ENCODE measurements around the gene BANF2.

Gene BANF2

DNA sequence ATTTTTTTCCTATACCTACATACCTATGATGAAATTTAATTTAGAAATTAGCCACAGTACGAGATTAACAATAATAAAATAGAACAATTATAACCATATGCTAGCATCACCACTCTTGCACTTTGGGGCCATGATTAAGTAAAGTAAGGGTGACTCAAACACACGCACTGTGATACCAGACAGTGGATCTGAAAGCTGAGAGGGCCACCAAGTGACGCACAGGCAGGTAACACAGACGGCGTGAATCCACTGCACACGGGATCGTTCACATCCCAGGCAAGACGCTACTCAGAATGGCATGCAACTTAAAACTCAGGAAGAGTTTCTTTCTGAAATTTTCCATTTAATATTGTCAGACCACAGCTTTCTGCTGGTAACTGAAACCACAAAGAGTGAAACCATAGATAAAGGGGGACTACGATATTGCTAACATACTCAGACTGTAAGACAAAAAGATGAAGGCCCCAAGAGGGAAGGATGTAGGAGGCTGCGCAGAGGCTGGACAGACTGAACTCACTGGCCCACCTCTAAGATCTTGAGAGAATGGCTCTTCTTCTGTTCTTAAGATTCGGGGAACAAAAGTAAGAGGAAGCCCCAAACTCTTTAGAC lies 35.6 kb upstream of the BANF2 start:
- H3K4me2 ChIP-seq (ENCODE audit: low read depth, low read length), result no peak overlapping the region
- H3K27ac ChIP-seq (ENCODE audit: low read length), result no peak overlapping the region
- no peak overlapping the region for H2AFZ ChIP-seq (ENCODE audit: low read length)
- DNase-seq, result no peak
- peaks cover 100% of the 10 kb centered on the region for H3K79me2 ChIP-seq (ENCODE audit: low read length)
- TF ChIP-seq, protein P1, sequence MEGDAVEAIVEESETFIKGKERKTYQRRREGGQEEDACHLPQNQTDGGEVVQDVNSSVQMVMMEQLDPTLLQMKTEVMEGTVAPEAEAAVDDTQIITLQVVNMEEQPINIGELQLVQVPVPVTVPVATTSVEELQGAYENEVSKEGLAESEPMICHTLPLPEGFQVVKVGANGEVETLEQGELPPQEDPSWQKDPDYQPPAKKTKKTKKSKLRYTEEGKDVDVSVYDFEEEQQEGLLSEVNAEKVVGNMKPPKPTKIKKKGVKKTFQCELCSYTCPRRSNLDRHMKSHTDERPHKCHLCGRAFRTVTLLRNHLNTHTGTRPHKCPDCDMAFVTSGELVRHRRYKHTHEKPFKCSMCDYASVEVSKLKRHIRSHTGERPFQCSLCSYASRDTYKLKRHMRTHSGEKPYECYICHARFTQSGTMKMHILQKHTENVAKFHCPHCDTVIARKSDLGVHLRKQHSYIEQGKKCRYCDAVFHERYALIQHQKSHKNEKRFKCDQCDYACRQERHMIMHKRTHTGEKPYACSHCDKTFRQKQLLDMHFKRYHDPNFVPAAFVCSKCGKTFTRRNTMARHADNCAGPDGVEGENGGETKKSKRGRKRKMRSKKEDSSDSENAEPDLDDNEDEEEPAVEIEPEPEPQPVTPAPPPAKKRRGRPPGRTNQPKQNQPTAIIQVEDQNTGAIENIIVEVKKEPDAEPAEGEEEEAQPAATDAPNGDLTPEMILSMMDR (IDR thresholded peaks at IDR 0.05; ENCODE audit: low read length), result no peak
- no peak for TF ChIP-seq EZH2 (optimal IDR thresholded peaks at IDR 0.05; ENCODE audit: low read depth, low read length)
- no peak for TF ChIP-seq EZH2phosphoT487 (IDR thresholded peaks at IDR 0.05; ENCODE audit: low read length)
- H3K9me2 ChIP-seq (replicated peaks; ENCODE audit: insufficient read depth, low read length), result no peaks in the 10 kb centered on the region
- peaks cover 74% of the 10 kb centered on the region for H4K20me1 ChIP-seq (ENCODE audit: insufficient read depth, low read length)
- no peaks in the 10 kb centered on the region for H3K9me3 ChIP-seq (replicated peaks; ENCODE audit: insufficient read depth, low read length)
- H3K4me1 ChIP-seq (ENCODE audit: low read length), result peaks cover 19% of the 10 kb centered on the region
- H3K36me3 ChIP-seq (replicated peaks; ENCODE audit: insufficient read depth, low read length), result peaks cover 8% of the 10 kb centered on the region; the same call in 1 of the 2 replicates
- H3K27me3 ChIP-seq (replicated peaks; ENCODE audit: insufficient read depth, low read length), result no peaks in the 10 kb centered on the region
- no peak overlapping the region for H3K4me3 ChIP-seq (ENCODE audit: low read length)
- H3F3A ChIP-seq (ENCODE audit: insufficient read depth, low read length), result no peaks in the 10 kb centered on the region
- no peak overlapping the region for H3K9ac ChIP-seq (ENCODE audit: low read length)

DNA sequence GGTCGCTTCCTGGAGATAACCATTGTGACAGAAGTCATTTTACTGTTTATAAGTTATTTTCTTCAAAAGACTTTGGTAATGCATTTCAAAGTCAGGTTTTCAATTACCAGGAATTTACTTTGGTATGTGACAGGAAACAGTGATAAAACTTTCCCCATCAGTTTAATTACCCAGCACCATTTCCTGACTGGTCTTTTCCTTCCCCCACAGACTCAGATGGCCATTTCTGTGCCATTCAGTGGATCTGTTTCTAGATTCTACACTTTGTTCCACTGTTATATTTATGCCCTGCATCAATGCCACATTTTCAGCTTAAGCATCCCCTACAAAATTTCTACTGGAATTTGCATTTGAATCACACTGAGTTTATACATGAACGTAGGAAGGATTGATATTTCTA lies 34.0 kb upstream of the BANF2 start:
- H3K9me2 ChIP-seq (replicated peaks; ENCODE audit: insufficient read depth, low read length), result no peaks in the 10 kb centered on the region
- H3K36me3 ChIP-seq (replicated peaks; ENCODE audit: insufficient read depth, low read length), result peaks cover 6% of the 10 kb centered on the region; the same call in 1 of the 2 replicates
- H3K4me1 ChIP-seq (ENCODE audit: low read length), result peaks cover 34% of the 10 kb centered on the region
- peaks cover 100% of the 10 kb centered on the region for H3K79me2 ChIP-seq (ENCODE audit: low read length)
- peaks cover 5% of the 10 kb centered on the region; the same call in 1 of the 2 replicates for H3F3A ChIP-seq (ENCODE audit: insufficient read depth, low read length)
- H3K27ac ChIP-seq (ENCODE audit: low read length), result no peak overlapping the region
- TF ChIP-seq EZH2phosphoT487 (IDR thresholded peaks at IDR 0.05; ENCODE audit: low read length) (no peak), EZH2 (optimal IDR thresholded peaks at IDR 0.05; ENCODE audit: low read depth, low read length) (no peak)
- TF ChIP-seq, protein P1 (IDR thresholded peaks at IDR 0.05; ENCODE audit: low read length), result no peak
- H2AFZ ChIP-seq (ENCODE audit: low read length), result no peak overlapping the region
- no peaks in the 10 kb centered on the region for H3K9me3 ChIP-seq (replicated peaks; ENCODE audit: insufficient read depth, low read length)
- no peak for DNase-seq
- no peak overlapping the region for H3K4me3 ChIP-seq (ENCODE audit: low read length)
- H3K27me3 ChIP-seq (replicated peaks; ENCODE audit: insufficient read depth, low read length), result no peaks in the 10 kb centered on the region
- no peak overlapping the region for H3K9ac ChIP-seq (ENCODE audit: low read length)
- H4K20me1 ChIP-seq (ENCODE audit: insufficient read depth, low read length), result peaks cover 72% of the 10 kb centered on the region
- H3K4me2 ChIP-seq (ENCODE audit: low read depth, low read length), result no peak overlapping the region

DNA sequence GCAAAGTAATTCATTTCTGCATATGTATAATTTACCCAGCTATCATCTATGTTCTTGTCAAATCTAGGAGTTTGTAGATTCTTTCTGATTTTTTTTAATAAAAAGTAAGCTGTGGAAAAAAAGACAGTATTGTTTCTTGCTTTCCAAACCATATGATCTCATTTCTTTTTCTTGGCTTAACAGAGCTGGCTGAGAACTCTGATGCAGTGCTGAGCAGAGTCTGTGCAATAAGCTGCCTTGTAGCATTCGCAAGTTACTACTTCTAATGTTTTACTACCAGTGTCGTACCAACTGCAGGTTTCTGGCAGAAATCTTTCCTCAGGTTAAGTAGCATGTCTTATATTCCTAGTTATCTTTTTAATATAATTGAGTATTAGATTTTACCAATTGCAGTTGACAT lies 33.3 kb upstream of the BANF2 start:
- H3K36me3 ChIP-seq (replicated peaks; ENCODE audit: insufficient read depth, low read length), result peaks cover 8% of the 10 kb centered on the region; the same call in 1 of the 2 replicates
- H3K9ac ChIP-seq (ENCODE audit: low read length), result no peak overlapping the region
- H4K20me1 ChIP-seq (ENCODE audit: insufficient read depth, low read length), result peaks cover 72% of the 10 kb centered on the region
- H3K4me1 ChIP-seq (ENCODE audit: low read length), result peaks cover 41% of the 10 kb centered on the region
- DNase-seq, result no peak
- peaks cover 9% of the 10 kb centered on the region; the same call in 1 of the 2 replicates for H3F3A ChIP-seq (ENCODE audit: insufficient read depth, low read length)
- no peak for TF ChIP-seq EZH2 (optimal IDR thresholded peaks at IDR 0.05; ENCODE audit: low read depth, low read length)
- TF ChIP-seq, protein P1 (IDR thresholded peaks at IDR 0.05; ENCODE audit: low read length), result no peak
- TF ChIP-seq EZH2phosphoT487 (IDR thresholded peaks at IDR 0.05; ENCODE audit: low read length), result no peak
- H3K4me3 ChIP-seq (ENCODE audit: low read length), result no peak overlapping the region
- H3K27ac ChIP-seq (ENCODE audit: low read length), result no peak overlapping the region
- no peaks in the 10 kb centered on the region for H3K27me3 ChIP-seq (replicated peaks; ENCODE audit: insufficient read depth, low read length)
- H3K9me2 ChIP-seq (replicated peaks; ENCODE audit: insufficient read depth, low read length), result no peaks in the 10 kb centered on the region
- no peak overlapping the region for H3K4me2 ChIP-seq (ENCODE audit: low read depth, low read length)
- H3K79me2 ChIP-seq (ENCODE audit: low read length), result peaks cover 100% of the 10 kb centered on the region
- no peaks in the 10 kb centered on the region for H3K9me3 ChIP-seq (replicated peaks; ENCODE audit: insufficient read depth, low read length)
- H2AFZ ChIP-seq (ENCODE audit: low read length), result no peak overlapping the region
